GM19099 (cell line): ENCODE data around the gene WNT7A.

Source experiments
- POLR2A ChIP-seq: IDR thresholded peaks from 3 replicates; pipeline ENCODE4 v1.6.1; 2011; ENCODE audit warnings: low read depth; ENCODE audit not compliant: insufficient read length; ENCODE audit errors: extremely low read depth

The WNT7A gene

GRCh38 chr3:13822871-13823585 lies 56.8 kb downstream of the WNT7A start:
- TF ChIP-seq POLR2A: no peak

GRCh38 chr3:13822042-13822441 lies 57.8 kb downstream of the WNT7A start:
- TF ChIP-seq POLR2A: no peak

GRCh38 chr3:13821126-13821525 lies 58.7 kb downstream of the WNT7A start:
- no peak for TF ChIP-seq POLR2A

GRCh38 chr3:13818919-13819318 lies 61.0 kb downstream of the WNT7A start:
- no peak for TF ChIP-seq POLR2A

- no peak for TF ChIP-seq POLR2A
These were observed 64.7 kb downstream of the WNT7A start for GRCh38 chr3:13815088-13815683.

GRCh38 chr3:13812034-13812471 lies 67.8 kb downstream of the WNT7A start:
- no peak for TF ChIP-seq POLR2A

GRCh38 chr3:13811614-13812013 lies 68.3 kb downstream of the WNT7A start:
- no peak for TF ChIP-seq POLR2A

- TF ChIP-seq POLR2A: no peak
These were observed 71.3 kb downstream of the WNT7A start for GRCh38 chr3:13808550-13808949.

GRCh38 chr3:13801361-13802204 lies 78.3 kb downstream of the WNT7A start:
- no peak for TF ChIP-seq POLR2A

- no peak for TF ChIP-seq POLR2A
These were observed 79.8 kb downstream of the WNT7A start for GRCh38 chr3:13800064-13800463.

- no peak for TF ChIP-seq POLR2A
These were observed 81.5 kb downstream of the WNT7A start for GRCh38 chr3:13798401-13798800.

GRCh38 chr3:13796701-13797460 lies 83.0 kb downstream of the WNT7A start:
- no peak for TF ChIP-seq POLR2A

GRCh38 chr3:13795816-13796215 lies 84.1 kb downstream of the WNT7A start:
- no peak for TF ChIP-seq POLR2A

- no peak for TF ChIP-seq POLR2A
These were observed 85.5 kb downstream of the WNT7A start for GRCh38 chr3:13794322-13794721.

GRCh38 chr3:13793451-13793850 lies 86.4 kb downstream of the WNT7A start:
- TF ChIP-seq POLR2A: no peak
